Measurements from ENCODE around the gene DDX10. TPM values are rescaled to one million over a fixed set of nuclear protein-coding genes. Genes with fewer than 3 reads are reported as not detected.

The DDX10 gene
- polyA plus RNA-seq, 1 donor from 2014 or later: 15.9 TPM

DNA sequence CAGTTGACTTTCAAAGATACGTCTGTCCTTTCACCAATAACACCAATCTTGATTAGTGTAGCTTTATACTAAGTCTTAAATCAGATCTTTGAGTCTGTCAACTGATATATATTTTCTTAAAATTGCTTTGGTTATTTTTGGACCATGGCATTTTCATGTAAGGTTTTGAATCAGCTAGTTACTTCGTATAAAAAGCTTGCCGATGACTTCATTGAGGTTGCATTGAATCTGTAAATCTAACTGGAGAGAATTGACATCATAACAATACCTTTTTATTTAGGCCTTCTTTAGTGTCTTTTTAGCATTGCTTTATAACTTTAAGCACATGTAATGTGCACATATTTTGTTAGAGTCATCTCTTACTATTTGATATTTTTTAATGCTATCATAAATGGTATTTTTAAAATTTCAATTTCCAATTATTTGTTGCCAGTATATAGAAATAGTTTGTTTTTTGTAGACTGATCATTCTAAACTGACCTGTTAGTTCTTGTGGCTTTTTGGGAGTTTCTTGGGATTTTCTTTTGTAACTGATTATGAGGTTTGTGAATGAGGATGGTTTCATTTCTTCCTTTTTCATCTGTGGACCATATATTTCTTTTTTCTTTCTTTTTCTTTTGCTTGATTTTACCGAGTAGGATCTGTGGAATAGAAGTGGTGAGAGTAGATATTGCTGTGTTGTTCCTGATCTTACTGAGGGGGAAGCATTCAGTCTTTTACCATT lies 61.4 kb downstream of the DDX10 start:
- Histone ChIP-seq H3K9me2 (ENCODE audit: insufficient read depth, low read length) (no peaks in the 10 kb centered on the region), H3F3A (ENCODE audit: insufficient read depth, low read length, poor library complexity, severe bottlenecking) (no peaks in the 10 kb centered on the region), H2AFZ (ENCODE audit: low read depth, low read length) (no peak overlapping the region), H3K27ac (ENCODE audit: low read length) (no peak overlapping the region), H3K9me3 (ENCODE audit: low read length) (no peaks in the 10 kb centered on the region), H3K79me2 (replicated peaks; ENCODE audit: insufficient read depth, low read length) (peaks cover 6% of the 10 kb centered on the region), H3K27me3 (ENCODE audit: insufficient read depth, low read depth, low read length) (no peaks in the 10 kb centered on the region), H3K4me3 (ENCODE audit: low read length) (no peak overlapping the region), H4K20me1 (ENCODE audit: insufficient read depth) (no peaks in the 10 kb centered on the region), H3K9ac (ENCODE audit: low read length) (no peak overlapping the region), H3K36me3 (ENCODE audit: insufficient read depth, low read length) (peaks cover 11% of the 10 kb centered on the region), H3K4me2 (ENCODE audit: low read length) (no peak overlapping the region)
- TF ChIP-seq MXI1 (conservative IDR thresholded peaks at IDR 0.05; ENCODE audit: poor library complexity, severe bottlenecking) (no peak), POLR2AphosphoS5 (IDR thresholded peaks at IDR 0.05) (no peak), TAF1 (IDR thresholded peaks at IDR 0.05; ENCODE audit: low read depth) (no peak)
- TF ChIP-seq, protein P1, sequence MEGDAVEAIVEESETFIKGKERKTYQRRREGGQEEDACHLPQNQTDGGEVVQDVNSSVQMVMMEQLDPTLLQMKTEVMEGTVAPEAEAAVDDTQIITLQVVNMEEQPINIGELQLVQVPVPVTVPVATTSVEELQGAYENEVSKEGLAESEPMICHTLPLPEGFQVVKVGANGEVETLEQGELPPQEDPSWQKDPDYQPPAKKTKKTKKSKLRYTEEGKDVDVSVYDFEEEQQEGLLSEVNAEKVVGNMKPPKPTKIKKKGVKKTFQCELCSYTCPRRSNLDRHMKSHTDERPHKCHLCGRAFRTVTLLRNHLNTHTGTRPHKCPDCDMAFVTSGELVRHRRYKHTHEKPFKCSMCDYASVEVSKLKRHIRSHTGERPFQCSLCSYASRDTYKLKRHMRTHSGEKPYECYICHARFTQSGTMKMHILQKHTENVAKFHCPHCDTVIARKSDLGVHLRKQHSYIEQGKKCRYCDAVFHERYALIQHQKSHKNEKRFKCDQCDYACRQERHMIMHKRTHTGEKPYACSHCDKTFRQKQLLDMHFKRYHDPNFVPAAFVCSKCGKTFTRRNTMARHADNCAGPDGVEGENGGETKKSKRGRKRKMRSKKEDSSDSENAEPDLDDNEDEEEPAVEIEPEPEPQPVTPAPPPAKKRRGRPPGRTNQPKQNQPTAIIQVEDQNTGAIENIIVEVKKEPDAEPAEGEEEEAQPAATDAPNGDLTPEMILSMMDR (IDR thresholded peaks at IDR 0.05; ENCODE audit: poor library complexity, severe bottlenecking): no peak
- TF ChIP-seq, protein P2, sequence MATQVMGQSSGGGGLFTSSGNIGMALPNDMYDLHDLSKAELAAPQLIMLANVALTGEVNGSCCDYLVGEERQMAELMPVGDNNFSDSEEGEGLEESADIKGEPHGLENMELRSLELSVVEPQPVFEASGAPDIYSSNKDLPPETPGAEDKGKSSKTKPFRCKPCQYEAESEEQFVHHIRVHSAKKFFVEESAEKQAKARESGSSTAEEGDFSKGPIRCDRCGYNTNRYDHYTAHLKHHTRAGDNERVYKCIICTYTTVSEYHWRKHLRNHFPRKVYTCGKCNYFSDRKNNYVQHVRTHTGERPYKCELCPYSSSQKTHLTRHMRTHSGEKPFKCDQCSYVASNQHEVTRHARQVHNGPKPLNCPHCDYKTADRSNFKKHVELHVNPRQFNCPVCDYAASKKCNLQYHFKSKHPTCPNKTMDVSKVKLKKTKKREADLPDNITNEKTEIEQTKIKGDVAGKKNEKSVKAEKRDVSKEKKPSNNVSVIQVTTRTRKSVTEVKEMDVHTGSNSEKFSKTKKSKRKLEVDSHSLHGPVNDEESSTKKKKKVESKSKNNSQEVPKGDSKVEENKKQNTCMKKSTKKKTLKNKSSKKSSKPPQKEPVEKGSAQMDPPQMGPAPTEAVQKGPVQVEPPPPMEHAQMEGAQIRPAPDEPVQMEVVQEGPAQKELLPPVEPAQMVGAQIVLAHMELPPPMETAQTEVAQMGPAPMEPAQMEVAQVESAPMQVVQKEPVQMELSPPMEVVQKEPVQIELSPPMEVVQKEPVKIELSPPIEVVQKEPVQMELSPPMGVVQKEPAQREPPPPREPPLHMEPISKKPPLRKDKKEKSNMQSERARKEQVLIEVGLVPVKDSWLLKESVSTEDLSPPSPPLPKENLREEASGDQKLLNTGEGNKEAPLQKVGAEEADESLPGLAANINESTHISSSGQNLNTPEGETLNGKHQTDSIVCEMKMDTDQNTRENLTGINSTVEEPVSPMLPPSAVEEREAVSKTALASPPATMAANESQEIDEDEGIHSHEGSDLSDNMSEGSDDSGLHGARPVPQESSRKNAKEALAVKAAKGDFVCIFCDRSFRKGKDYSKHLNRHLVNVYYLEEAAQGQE (IDR thresholded peaks at IDR 0.05; ENCODE audit: borderline replicate concordance): no peak

DNA sequence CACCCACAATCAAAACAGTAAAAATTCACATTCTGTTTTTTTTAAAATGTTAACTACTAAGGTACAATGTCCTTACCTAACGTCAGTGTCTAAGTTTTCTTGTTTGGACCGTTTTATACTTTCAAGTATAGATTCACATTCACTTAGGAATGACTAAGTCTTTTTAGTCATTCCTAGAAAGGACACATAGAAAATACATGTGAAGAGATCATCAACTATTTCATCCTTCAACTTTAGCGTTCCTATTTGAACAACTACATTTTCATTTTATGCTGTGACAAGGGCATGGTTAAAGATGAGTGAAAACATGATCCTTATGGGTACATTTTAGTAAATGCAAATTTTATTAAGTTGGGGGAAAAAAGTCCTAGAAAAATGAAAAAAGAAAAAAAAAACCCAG lies 62.8 kb downstream of the DDX10 start:
- Histone ChIP-seq H3F3A (ENCODE audit: insufficient read depth, low read length, poor library complexity, severe bottlenecking) (no peaks in the 10 kb centered on the region), H3K27ac (ENCODE audit: low read length) (no peak overlapping the region), H3K4me3 (ENCODE audit: low read length) (no peak overlapping the region), H3K79me2 (replicated peaks; ENCODE audit: insufficient read depth, low read length) (peaks cover 6% of the 10 kb centered on the region), H3K9ac (ENCODE audit: low read length) (no peak overlapping the region), H3K4me2 (ENCODE audit: low read length) (no peak overlapping the region), H4K20me1 (ENCODE audit: insufficient read depth) (no peaks in the 10 kb centered on the region), H3K9me3 (ENCODE audit: low read length) (no peaks in the 10 kb centered on the region), H3K9me2 (ENCODE audit: insufficient read depth, low read length) (no peaks in the 10 kb centered on the region), H3K27me3 (ENCODE audit: insufficient read depth, low read depth, low read length) (no peaks in the 10 kb centered on the region), H2AFZ (ENCODE audit: low read depth, low read length) (no peak overlapping the region), H3K36me3 (ENCODE audit: insufficient read depth, low read length) (peaks cover 9% of the 10 kb centered on the region)
- TF ChIP-seq MXI1 (conservative IDR thresholded peaks at IDR 0.05; ENCODE audit: poor library complexity, severe bottlenecking): no peak
- TF ChIP-seq SMC3 (conservative IDR thresholded peaks at IDR 0.05; ENCODE audit: poor library complexity): no peak
- TF ChIP-seq, protein P1 (IDR thresholded peaks at IDR 0.05; ENCODE audit: poor library complexity, severe bottlenecking): no peak
- TF ChIP-seq EZH2 (IDR thresholded peaks at IDR 0.05; ENCODE audit: borderline replicate concordance, insufficient read depth, low read length, poor library complexity, severe bottlenecking): no peak
- TF ChIP-seq EP300 (conservative IDR thresholded peaks at IDR 0.05; ENCODE audit: poor library complexity, severe bottlenecking): no peak
- TF ChIP-seq, protein P2 (IDR thresholded peaks at IDR 0.05; ENCODE audit: borderline replicate concordance): no peak
- TF ChIP-seq POLR2AphosphoS5 (IDR thresholded peaks at IDR 0.05): no peak
- no peak for TF ChIP-seq TAF1 (IDR thresholded peaks at IDR 0.05; ENCODE audit: low read depth)
- no peak for TF ChIP-seq RAD21 (conservative IDR thresholded peaks at IDR 0.05)
